ENCODE measurements around the gene SMG7. TPM values are rescaled to one million over a fixed set of nuclear protein-coding genes. Genes with fewer than 3 reads are reported as not detected.

Gene SMG7
- total and polyA plus RNA-seq, 2 of the 4 experiments (the other 2 are of a cell fraction): 18.1 to 22.6 TPM

DNA sequence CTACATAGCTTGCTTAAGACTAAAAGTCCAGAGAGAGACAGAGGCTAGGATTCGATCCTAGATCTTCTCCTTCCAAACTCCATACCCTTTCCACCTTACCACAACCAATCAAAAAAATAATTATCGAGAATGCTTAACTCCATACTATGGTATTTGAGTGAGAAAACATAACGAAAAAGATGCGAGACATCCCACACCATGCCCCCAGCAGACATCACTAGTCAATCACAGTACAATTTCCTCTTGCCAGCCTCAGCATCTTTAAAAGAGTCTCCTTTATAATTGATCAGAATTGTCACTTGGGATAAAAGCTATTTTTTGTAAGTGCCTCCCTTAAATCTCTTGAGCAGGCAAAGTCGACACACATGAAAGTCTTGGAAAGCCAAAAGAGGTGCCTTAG lies 117.1 kb downstream of the SMG7 start:
- Histone ChIP-seq H3K4me2 (ENCODE audit: low read depth, low read length) (no peak overlapping the region), H2BK5ac (ENCODE audit: low read depth, low read length, poor library complexity, severe bottlenecking) (no peak overlapping the region), H3K56ac (ENCODE audit: extremely low read depth, insufficient read depth, low read length) (no peak overlapping the region), H3K9ac (ENCODE audit: low read depth, low read length) (no peak overlapping the region), H3K9me1 (ENCODE audit: insufficient read depth, low read length) (peaks cover 3% of the 10 kb centered on the region; the same call in 1 of the 2 replicates), H4K91ac (ENCODE audit: insufficient read depth, low read depth, low read length) (no peak overlapping the region), H4K5ac (ENCODE audit: low read depth, low read length) (no peak overlapping the region), H4K20me1 (ENCODE audit: insufficient read depth, low read length) (no peaks in the 10 kb centered on the region), H2BK15ac (ENCODE audit: low read depth, low read length) (no peak overlapping the region), H3K23ac (ENCODE audit: low read depth, low read length) (no peak overlapping the region), H2BK120ac (ENCODE audit: low read depth, low read length) (no peak overlapping the region), H2AK9ac (replicated peaks; ENCODE audit: low read depth, low read length, poor library complexity) (no peak overlapping the region), H4K8ac (ENCODE audit: low read depth in 2 of 2, low read length in 2 of 2) (no peak overlapping the region), H3K27me3 (ENCODE audit: control insufficient read depth, insufficient read depth, low read length) (no peaks in the 10 kb centered on the region), H3K4me1 (ENCODE audit: control insufficient read depth, insufficient read depth, low read length) (0 out of 2 replicates have a peak, but pooled peaks cover 2% of the 10 kb centered on the region), H2AK5ac (ENCODE audit: low read depth, low read length) (no peak overlapping the region), H3K14ac (replicated peaks; ENCODE audit: low read depth, low read length) (no peak overlapping the region), H3K27ac (ENCODE audit: insufficient read depth, low read length) (no peak overlapping the region), H2BK20ac (ENCODE audit: low read depth, low read length) (no peak overlapping the region), H3K79me1 (ENCODE audit: low read depth in 1 of 2, low read length in 2 of 2) (no peaks in the 10 kb centered on the region), H3K36me3 (ENCODE audit: control insufficient read depth, insufficient read depth, low read length) (no peaks in the 10 kb centered on the region), H3K9me3 (ENCODE audit: control insufficient read depth, insufficient read depth, low read length) (no peaks in the 10 kb centered on the region), H3K4ac (ENCODE audit: low read depth, low read length) (no peak overlapping the region), H3K18ac (ENCODE audit: low read depth, low read length) (no peak overlapping the region), H3K4me3 (ENCODE audit: insufficient read depth, low read depth, low read length) (no peak overlapping the region), H2AFZ (replicated peaks; ENCODE audit: low read length, poor library complexity) (no peak overlapping the region)
- BruUV-seq (replicated peaks): no TSS peak
- intact Hi-C loops (cut with micrococcal nuclease): no loop called here
- dilution Hi-C loops (cut with HindIII; ENCODE audit: low sequenced_read_pairs, unreplicated experiment): no loop called here
- ATAC-seq (ENCODE audit: low read depth): no peak
- TF ChIP-seq MAZ (IDR thresholded peaks at IDR 0.05; ENCODE audit: borderline replicate concordance, low read depth, low read length) (no peak), POLR2A (IDR thresholded peaks at IDR 0.05; ENCODE audit: low read depth, low read length) (no peak), FOS (IDR thresholded peaks at IDR 0.05; ENCODE audit: low read depth, low read length) (no peak), CHD1 (IDR thresholded peaks at IDR 0.05; ENCODE audit: low read depth, low read length) (no peak), MAFK (IDR thresholded peaks at IDR 0.05; ENCODE audit: low read depth, low read length) (no peak), CEBPB (IDR thresholded peaks at IDR 0.05; ENCODE audit: low read depth, low read length) (no peak), BHLHE40 (IDR thresholded peaks at IDR 0.05; ENCODE audit: low read depth, low read length) (no peak), SMC3 (IDR thresholded peaks at IDR 0.05; ENCODE audit: low read depth, low read length) (no peak), NFE2L2 (IDR thresholded peaks at IDR 0.05; ENCODE audit: low read depth, low read length) (no peak), RFX5 (IDR thresholded peaks at IDR 0.05; ENCODE audit: low read depth, low read length) (no peak), RAD21 (IDR thresholded peaks at IDR 0.05; ENCODE audit: low read length) (no peak), RCOR1 (IDR thresholded peaks at IDR 0.05; ENCODE audit: insufficient replicate concordance, low read length) (no peak), MXI1 (IDR thresholded peaks at IDR 0.05; ENCODE audit: borderline replicate concordance, low read depth, low read length) (no peak)
- TF ChIP-seq, protein P1, sequence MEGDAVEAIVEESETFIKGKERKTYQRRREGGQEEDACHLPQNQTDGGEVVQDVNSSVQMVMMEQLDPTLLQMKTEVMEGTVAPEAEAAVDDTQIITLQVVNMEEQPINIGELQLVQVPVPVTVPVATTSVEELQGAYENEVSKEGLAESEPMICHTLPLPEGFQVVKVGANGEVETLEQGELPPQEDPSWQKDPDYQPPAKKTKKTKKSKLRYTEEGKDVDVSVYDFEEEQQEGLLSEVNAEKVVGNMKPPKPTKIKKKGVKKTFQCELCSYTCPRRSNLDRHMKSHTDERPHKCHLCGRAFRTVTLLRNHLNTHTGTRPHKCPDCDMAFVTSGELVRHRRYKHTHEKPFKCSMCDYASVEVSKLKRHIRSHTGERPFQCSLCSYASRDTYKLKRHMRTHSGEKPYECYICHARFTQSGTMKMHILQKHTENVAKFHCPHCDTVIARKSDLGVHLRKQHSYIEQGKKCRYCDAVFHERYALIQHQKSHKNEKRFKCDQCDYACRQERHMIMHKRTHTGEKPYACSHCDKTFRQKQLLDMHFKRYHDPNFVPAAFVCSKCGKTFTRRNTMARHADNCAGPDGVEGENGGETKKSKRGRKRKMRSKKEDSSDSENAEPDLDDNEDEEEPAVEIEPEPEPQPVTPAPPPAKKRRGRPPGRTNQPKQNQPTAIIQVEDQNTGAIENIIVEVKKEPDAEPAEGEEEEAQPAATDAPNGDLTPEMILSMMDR (conservative IDR thresholded peaks at IDR 0.05; ENCODE audit: low read depth, low read length): no peak
- TF ChIP-seq, protein P2, sequence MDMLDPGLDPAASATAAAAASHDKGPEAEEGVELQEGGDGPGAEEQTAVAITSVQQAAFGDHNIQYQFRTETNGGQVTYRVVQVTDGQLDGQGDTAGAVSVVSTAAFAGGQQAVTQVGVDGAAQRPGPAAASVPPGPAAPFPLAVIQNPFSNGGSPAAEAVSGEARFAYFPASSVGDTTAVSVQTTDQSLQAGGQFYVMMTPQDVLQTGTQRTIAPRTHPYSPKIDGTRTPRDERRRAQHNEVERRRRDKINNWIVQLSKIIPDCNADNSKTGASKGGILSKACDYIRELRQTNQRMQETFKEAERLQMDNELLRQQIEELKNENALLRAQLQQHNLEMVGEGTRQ (IDR thresholded peaks at IDR 0.05; ENCODE audit: low read depth, low read length): no peak
- in situ Hi-C loops (cut with MboI; ENCODE audit: low sequenced_read_pairs): no loop called here
- DNase-seq: no peak
- POLR2A ChIA-PET (ENCODE audit: unreplicated experiment): no interaction called here
- 100% methylated on average over 1 of the region's 5 CpGs; no CpG with 5 or more reads in 1 of the 2 experiments for WGBS, 2 experiments (ENCODE audit: extremely low coverage in 2 of 2, insufficient read length in 1 of 2)
- CTCF ChIA-PET: no interaction called here

Data from IMR-90 (cell line).